GM12878 (cell line): ENCODE data around the gene SNCA. TPM values are rescaled to one million over a fixed set of nuclear protein-coding genes. Genes with fewer than 3 reads are reported as not detected.

Experiments
- ATAC-seq: fragments of 200-7000 bp; cut with Tn5 transposase; 3 replicates; pipeline ENCODE4 v1.9.1; 2020; ENCODE audit warnings: mild to moderate bottlenecking, moderate library complexity
- BruUV-seq: library from RNA; stranded (reverse); fragments of 400-500 nt; replicated peaks from 2 replicates; lab custom pipeline; 2021; lab: Mats Ljungman, UMichigan
- CTCF ChIA-PET: fragments of 300-600 bp; sonication (Branson Sonifier 250); formaldehyde crosslinking; extraction: SDS; loops from one replicate; lab custom pipeline; 2021; ENCODE audit warnings: inconsistent platforms; lab: Yijun Ruan, JAX
- POLR2A ChIA-PET: fragments of 350-600 bp; formaldehyde crosslinking; extraction: SDS; loops from one replicate; lab custom pipeline; 2021; ENCODE audit warnings: inconsistent platforms; lab: Charles Lee
- RAD21 ChIA-PET: fragments of 300-600 bp; sonication (Branson Sonifier 250); formaldehyde crosslinking; loops from one replicate; lab custom pipeline; 2023; ENCODE audit warnings: antibody characterized with exemption; ENCODE audit not compliant: unreplicated experiment; lab: Charles Lee
- SMC1A ChIA-PET: fragments of 300-600 bp; sonication (Branson Sonifier 250); formaldehyde crosslinking; loops from one replicate; lab custom pipeline; 2023; ENCODE audit not compliant: unreplicated experiment, uncharacterized antibody; lab: Charles Lee
- DNase-seq: peaks from one replicate; pipeline ENCODE4 v3.0.0-alpha.2; 2011; ENCODE audit warnings: low read depth, low spot score
- FAIRE-seq: peaks from 3 replicates; lab custom pipeline; 2011; peaks lifted over from hg19 to GRCh38; lab: Jason Lieb, UNC
- H2AFZ ChIP-seq: 2 replicates; pipeline ENCODE4 v1.6.0; 2011; ENCODE audit warnings: low read depth, low read length, control low read depth; ENCODE audit not compliant: control insufficient read depth
- H3K27ac ChIP-seq: 2 replicates; pipeline ENCODE4 v1.5.1; 2011; ENCODE audit warnings: control low read depth; ENCODE audit not compliant: control insufficient read depth, insufficient read depth
- H3K27me3 ChIP-seq, 2 experiments: replicated peaks in 1 of 2; 2 replicates each; pipeline versions ENCODE4 v1.6.0 to v1.6.1; 2011; ENCODE audit warnings: low read length in 1 of 2; ENCODE audit not compliant: control insufficient read depth in 2 of 2, insufficient read depth in 2 of 2
- H3K36me3 ChIP-seq, 2 experiments: 2 replicates each; pipeline ENCODE4 v1.5.1; 2011; ENCODE audit warnings: low read length in 1 of 2; ENCODE audit not compliant: control insufficient read depth in 2 of 2, insufficient read depth in 2 of 2
- H3K4me1 ChIP-seq: 2 replicates; pipeline ENCODE4 v1.6.1; 2011; ENCODE audit warnings: mild to moderate bottlenecking, low read length, moderate library complexity, mixed read lengths; ENCODE audit not compliant: control insufficient read depth, insufficient read depth
- H3K4me2 ChIP-seq: 2 replicates; pipeline ENCODE4 v1.6.0; 2011; ENCODE audit warnings: control low read depth; ENCODE audit not compliant: control insufficient read depth, insufficient read depth
- H3K4me3 ChIP-seq: fragments of 200-600 bp; sonication (generic); 2 replicates; pipeline ENCODE4 v1.5.1; 2016
- H3K79me2 ChIP-seq: 2 replicates; pipeline ENCODE4 v1.6.0; 2011; ENCODE audit warnings: low read length; ENCODE audit not compliant: control insufficient read depth, insufficient read depth
- H3K9ac ChIP-seq: 2 replicates; pipeline ENCODE4 v1.8.0; 2011; ENCODE audit warnings: low read length, control low read depth, mixed read lengths; ENCODE audit not compliant: control insufficient read depth, insufficient read depth
- H3K9me3 ChIP-seq: replicated peaks from 3 replicates; pipeline ENCODE4 v1.5.1; 2011; ENCODE audit warnings: mild to moderate bottlenecking, low read length; ENCODE audit not compliant: control insufficient read depth, insufficient read depth
- H4K20me1 ChIP-seq: 2 replicates; pipeline ENCODE4 v1.6.0; 2011; ENCODE audit not compliant: control insufficient read depth, insufficient read depth
- BHLHE40 ChIP-seq, 2 experiments: fragments of 450-650 bp in 1 of 2; IDR thresholded peaks; 2 replicates each; pipeline ENCODE4 v1.6.1; 2011 to 2017; ENCODE audit warnings: low read depth in 2 of 2, borderline replicate concordance in 1 of 2, improper control_type of control experiment in 1 of 2, low read length in 1 of 2, mild to moderate bottlenecking in 1 of 2
- BRCA1 ChIP-seq: IDR thresholded peaks from 2 replicates; pipeline ENCODE4 v1.6.1; 2011; ENCODE audit warnings: low read depth, low read length, improper control_type of control experiment
- CBX5 ChIP-seq: sonication (generic); IDR thresholded peaks from 2 replicates; pipeline ENCODE4 v1.6.1; 2016; ENCODE audit warnings: low read depth, moderate library complexity, mild to moderate bottlenecking, inconsistent platforms
- CHD4 ChIP-seq: fragments of 200-600 bp; sonication (generic); IDR thresholded peaks from 2 replicates; pipeline ENCODE4 v1.6.1; 2016; ENCODE audit warnings: mild to moderate bottlenecking
- EP300 ChIP-seq, 2 experiments: fragments of 150-350 bp in 1 of 2; IDR thresholded peaks; 2 replicates each; pipeline ENCODE4 v1.6.1; 2011 to 2012; ENCODE audit warnings: low read depth in 2 of 2, low read length in 2 of 2, borderline replicate concordance in 1 of 2, improper control_type of control experiment in 1 of 2, inconsistent platforms in 1 of 2; ENCODE audit not compliant: control insufficient read depth in 1 of 2
- ETV6 ChIP-seq, 2 experiments: fragments of 450-650 bp in 1 of 2; IDR thresholded peaks in 1 of 2; conservative IDR thresholded peaks in 1 of 2; 2 replicates each; pipeline ENCODE4 v1.6.1; 2014; ENCODE audit warnings: antibody characterized with exemption in 1 of 2, borderline replicate concordance in 1 of 2, low read depth in 1 of 2, mild to moderate bottlenecking in 1 of 2, moderate library complexity in 1 of 2
- GABPA ChIP-seq: IDR thresholded peaks from 2 replicates; pipeline ENCODE4 v1.6.1; 2014; ENCODE audit warnings: antibody characterized with exemption, low read depth, mild to moderate bottlenecking, inconsistent platforms
- HCFC1 ChIP-seq: fragments of 150-350 bp; IDR thresholded peaks from 2 replicates; pipeline ENCODE4 v1.6.1; 2014; ENCODE audit warnings: low read length
- HDAC2 ChIP-seq: fragments of 200-600 bp; sonication (generic); IDR thresholded peaks from 2 replicates; pipeline ENCODE4 v1.6.1; 2017
- MEF2B ChIP-seq: fragments of 450-650 bp; IDR thresholded peaks from 2 replicates; pipeline ENCODE4 v1.6.1; 2018; ENCODE audit warnings: mild to moderate bottlenecking, moderate library complexity; ENCODE audit not compliant: partially characterized antibody, poor library complexity, severe bottlenecking
- MYB ChIP-seq: fragments of 150-350 bp; IDR thresholded peaks from 2 replicates; pipeline ENCODE4 v1.6.1; 2014; ENCODE audit warnings: mild to moderate bottlenecking, low read depth, low read length, borderline replicate concordance
- POLR2AphosphoS2 ChIP-seq: IDR thresholded peaks from 2 replicates; pipeline ENCODE4 v1.6.1; 2011; ENCODE audit warnings: low read depth, mild to moderate bottlenecking, low read length, improper control_type of control experiment, moderate library complexity
- RBBP5 ChIP-seq: fragments of 200-600 bp; sonication (generic); conservative IDR thresholded peaks from 2 replicates; pipeline ENCODE4 v1.6.1; 2016
- SIX5 ChIP-seq: IDR thresholded peaks from 2 replicates; pipeline ENCODE4 v1.6.1; 2011; ENCODE audit warnings: mild to moderate bottlenecking, low read depth, low read length, moderate library complexity; ENCODE audit not compliant: severe bottlenecking
- SMARCA5 ChIP-seq: fragments of 450-650 bp; IDR thresholded peaks from 2 replicates; pipeline ENCODE4 v1.6.1; 2017; ENCODE audit warnings: mild to moderate bottlenecking
- WGBS: methylation state at CpG from one replicate; pipeline ENCODE4 v1.1.6; 2016; ENCODE audit warnings: low lambda C conversion rate; ENCODE audit not compliant: insufficient replicate concordance, insufficient coverage; ENCODE audit errors: missing lambda C conversion rate; 5-methylcytosine and 5-hydroxymethylcytosine counted together
- in situ Hi-C: fragments of 300-500 bp; cut with MboI; formaldehyde crosslinking; loops from 9 replicates; pipeline ENCODE4 v1.14.3; 2018; ENCODE audit warnings: mixed read lengths
- intact Hi-C: fragments of 100-400 bp; cut with micrococcal nuclease; formaldehyde crosslinking; loops from one replicate; pipeline ENCODE4 v1.14.2; 2022; ENCODE audit not compliant: unreplicated experiment
- polyA plus RNA-seq, 11 experiments: library from polyadenylated mRNA; depleted of rRNA in 4 of 11; unstranded in 6 of 11; stranded (reverse) in 5 of 11; fragments of >200 nt; fragmentation: Nextera tagmentation in 4 of 11; fragmentation: Illumina TruSeq in 1 of 11; extraction: Ambion mirVana in 4 of 11; extraction: Trizol in 1 of 11; gene quantifications; 1 replicate in 1 of 11; 2 replicates in 10 of 11; pipeline versions ENCODE4 v1.2.1 to v1.2.3, GENCODE V29; 2011 to 2016; ENCODE audit warnings: inconsistent platforms in 2 of 11, missing spikeins in 2 of 11, low read depth in 1 of 11
- total RNA-seq, 4 experiments: library from RNA; depleted of rRNA in 3 of 4; stranded (reverse); fragments of >200 nt in 3 of 4; fragmentation: Illumina TruSeq in 1 of 4; extraction: Trizol in 1 of 4; gene quantifications; 2 replicates each; pipeline versions ENCODE4 v1.2.1 to v1.2.3, GENCODE V29; 2013 to 2021
- TF ChIP-seq, protein P1 (sequence below): IDR thresholded peaks from 2 replicates; pipeline ENCODE4 v1.6.1; 2011; ENCODE audit warnings: borderline replicate concordance, low read depth, mild to moderate bottlenecking, moderate library complexity, low read length; ENCODE audit not compliant: insufficient read depth, poor library complexity, severe bottlenecking

Gene SNCA
- total and polyA plus RNA-seq, 10 of the 15 experiments (the other 5 are each of a cell fraction or from before 2014, with no cell fraction given), result 0.22 TPM; not detected in 9

DNA sequence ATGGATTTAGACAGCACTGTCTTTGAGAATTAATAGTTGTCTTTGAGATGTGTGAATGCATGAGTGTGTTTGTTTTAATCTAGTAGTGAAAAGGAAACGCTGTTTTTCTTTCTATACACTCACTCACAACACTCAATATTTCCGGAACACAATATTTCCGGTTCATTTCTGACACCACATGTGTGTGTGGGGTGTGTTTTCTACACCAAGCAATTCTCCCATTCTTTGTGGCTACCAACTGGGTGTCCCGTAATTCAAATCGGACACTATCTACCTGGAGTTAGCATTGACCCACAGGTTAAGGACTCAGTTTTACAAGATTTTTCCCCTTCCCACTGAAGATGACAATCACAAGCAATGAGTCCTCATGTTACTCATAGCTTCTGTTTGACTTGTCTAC lies 113.9 kb downstream of the SNCA start:
- Histone ChIP-seq H3K9me3 (no peaks in the 10 kb centered on the region), H4K20me1 (no peaks in the 10 kb centered on the region), H2AFZ (no peak overlapping the region), H3K4me2 (no peak overlapping the region), H3K4me1 (no peaks in the 10 kb centered on the region), H3K79me2 (no peaks in the 10 kb centered on the region), H3K36me3 (no peaks in the 10 kb centered on the region), H3K27ac (no peak overlapping the region), H3K9ac (no peak overlapping the region), H3K4me3 (no peak overlapping the region), H3K27me3 (no peaks in the 10 kb centered on the region)
- FAIRE-seq, result no peak
- in situ Hi-C loops (no loop called here), intact Hi-C loops (loop anchor here (10.0 kb wide), 1 partner anchor 268 kb away; no protein-coding TSS in a partner anchor)
- ATAC-seq, result no peak
- DNase-seq, result no peak
- no TSS peak for BruUV-seq
- WGBS, result 58% methylated on average over 5 of the region's 5 CpGs
- ChIA-PET CTCF (no interaction called here), POLR2A (interaction anchor here (1.0 kb wide), 1 partner anchor 233 kb away, joined by 4 read pairs; no protein-coding TSS in a partner anchor), SMC1A (no interaction called here), RAD21 (no interaction called here)
- TF ChIP-seq HCFC1 (no peak), SIX5 (no peak), RBBP5 (no peak), MYB (no peak), POLR2AphosphoS2 (no peak), ETV6 (conservative IDR thresholded peaks at IDR 0.05 in 1 of 2, IDR thresholded peaks at IDR 0.05 in 1 of 2; ENCODE audit: borderline replicate concordance in 1 of 2, low read depth in 1 of 2) (no peak), SMARCA5 (no peak), MEF2B (no peak), CBX5 (no peak), BHLHE40 (IDR thresholded peaks at IDR 0.05; ENCODE audit: borderline replicate concordance in 1 of 2, low read depth in 2 of 2, low read length in 1 of 2) (no peak), CHD4 (no peak), BRCA1 (no peak), EP300 (IDR thresholded peaks at IDR 0.05; ENCODE audit: borderline replicate concordance in 1 of 2, control insufficient read depth in 1 of 2, low read depth in 2 of 2, low read length in 2 of 2) (no peak), HDAC2 (no peak), GABPA (no peak)
- TF ChIP-seq, protein P1, sequence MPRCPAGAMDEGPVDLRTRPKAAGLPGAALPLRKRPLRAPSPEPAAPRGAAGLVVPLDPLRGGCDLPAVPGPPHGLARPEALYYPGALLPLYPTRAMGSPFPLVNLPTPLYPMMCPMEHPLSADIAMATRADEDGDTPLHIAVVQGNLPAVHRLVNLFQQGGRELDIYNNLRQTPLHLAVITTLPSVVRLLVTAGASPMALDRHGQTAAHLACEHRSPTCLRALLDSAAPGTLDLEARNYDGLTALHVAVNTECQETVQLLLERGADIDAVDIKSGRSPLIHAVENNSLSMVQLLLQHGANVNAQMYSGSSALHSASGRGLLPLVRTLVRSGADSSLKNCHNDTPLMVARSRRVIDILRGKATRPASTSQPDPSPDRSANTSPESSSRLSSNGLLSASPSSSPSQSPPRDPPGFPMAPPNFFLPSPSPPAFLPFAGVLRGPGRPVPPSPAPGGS, result no peak
